GM19238 (cell line): Measurements from ENCODE around the gene FITM2.
"Not testable (repeated sequence)": the region's sequence is repeated elsewhere in the genome, so short reads cannot be mapped to it uniquely, and the experiment has no call there.

ENCODE experiments used
- DNase-seq: peaks from one replicate; pipeline ENCODE4 v3.0.0; 2011; ENCODE audit warnings: low spot score; ENCODE audit not compliant: insufficient read length

The FITM2 gene, protein sequence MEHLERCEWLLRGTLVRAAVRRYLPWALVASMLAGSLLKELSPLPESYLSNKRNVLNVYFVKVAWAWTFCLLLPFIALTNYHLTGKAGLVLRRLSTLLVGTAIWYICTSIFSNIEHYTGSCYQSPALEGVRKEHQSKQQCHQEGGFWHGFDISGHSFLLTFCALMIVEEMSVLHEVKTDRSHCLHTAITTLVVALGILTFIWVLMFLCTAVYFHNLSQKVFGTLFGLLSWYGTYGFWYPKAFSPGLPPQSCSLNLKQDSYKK

DNA sequence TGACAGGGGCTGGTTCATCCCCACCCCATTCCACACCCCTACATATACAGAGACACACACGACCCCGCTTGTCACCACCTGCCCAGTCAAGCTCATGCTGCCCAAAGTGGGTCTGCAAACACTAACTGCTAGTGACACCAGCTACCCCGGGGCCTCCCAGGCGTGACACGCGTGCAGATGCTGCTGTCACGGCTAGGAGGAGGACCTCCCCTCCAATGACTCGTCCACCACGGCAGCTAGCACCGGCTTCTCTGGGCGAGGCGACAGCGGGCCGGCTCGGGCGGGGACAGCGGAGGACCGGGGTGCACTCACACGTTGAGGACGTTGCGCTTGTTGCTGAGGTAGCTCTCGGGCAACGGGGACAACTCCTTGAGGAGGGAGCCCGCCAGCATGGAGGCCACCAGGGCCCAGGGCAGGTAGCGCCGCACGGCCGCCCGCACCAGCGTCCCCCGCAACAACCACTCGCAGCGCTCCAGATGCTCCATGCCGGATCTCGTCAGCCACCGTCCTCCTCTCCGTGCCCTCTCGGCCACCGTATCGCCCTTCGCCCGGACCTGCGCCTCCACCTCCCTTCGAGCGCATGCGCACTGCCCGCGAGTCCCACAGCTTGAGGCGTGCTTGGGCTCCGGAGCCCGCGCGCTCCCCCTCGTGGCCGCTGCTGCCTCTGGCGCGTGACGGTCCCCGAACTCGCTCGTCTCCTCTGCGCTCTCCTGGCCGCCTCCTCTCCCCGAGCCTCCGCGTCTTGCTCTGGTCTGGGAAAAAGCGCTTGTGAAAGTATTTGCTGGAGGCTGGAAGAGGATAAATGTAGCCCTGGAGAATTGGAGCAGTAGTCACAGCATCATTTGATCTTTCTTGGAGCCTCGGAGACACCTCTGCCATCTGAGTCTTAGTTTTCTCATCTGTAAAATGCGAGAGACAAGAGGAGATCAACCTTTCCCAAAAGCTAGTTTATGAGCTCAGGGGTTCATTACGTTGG is at the start of gene FITM2:
Gene FITM2, minus strand, starts transcription at position 539 of the 976 bp plus-strand sequence. Its CDS starts 54 bp downstream, at position 485.
- DNase-seq = peak; percentile 98

DNA sequence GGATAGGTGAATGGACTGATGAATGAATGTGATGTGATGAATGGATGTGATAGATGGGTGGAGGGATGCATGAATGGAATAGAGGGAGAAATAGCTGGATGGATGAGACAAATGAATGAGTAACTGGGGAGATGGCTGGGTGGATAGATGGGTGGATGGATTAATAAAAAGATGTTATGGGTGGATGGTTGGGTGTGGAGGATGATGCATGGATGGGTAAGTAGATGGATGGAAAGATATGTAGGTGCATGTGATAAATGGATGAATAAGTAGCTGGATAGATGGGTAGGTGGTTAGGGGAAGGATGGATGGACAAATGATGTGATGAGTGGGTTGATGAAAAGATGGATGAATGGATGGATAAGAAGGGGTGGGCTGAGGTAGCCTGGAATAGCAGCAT is 49.2 kb upstream of the FITM2 start:
- no peak for DNase-seq

DNA sequence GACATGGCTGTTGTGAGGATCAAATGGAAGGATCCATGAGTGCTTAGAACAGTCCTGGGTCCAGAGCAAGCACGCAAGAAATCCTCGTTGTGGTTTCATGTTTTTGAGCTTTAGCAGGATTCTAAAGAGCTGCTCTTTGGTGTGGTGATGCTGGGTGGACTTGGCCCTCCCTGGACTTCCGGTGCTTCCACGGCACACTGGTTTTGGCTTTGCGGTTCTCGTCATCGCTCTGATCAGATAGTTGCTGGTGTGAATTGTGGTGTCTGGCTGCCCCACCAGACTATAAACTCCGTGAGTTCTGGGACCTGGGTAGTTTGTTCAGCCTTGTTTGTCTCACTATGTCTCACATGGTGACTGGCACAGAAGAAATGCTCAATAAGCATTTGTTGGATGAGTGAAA is 47.8 kb upstream of the FITM2 start:
- no peak for DNase-seq

DNA sequence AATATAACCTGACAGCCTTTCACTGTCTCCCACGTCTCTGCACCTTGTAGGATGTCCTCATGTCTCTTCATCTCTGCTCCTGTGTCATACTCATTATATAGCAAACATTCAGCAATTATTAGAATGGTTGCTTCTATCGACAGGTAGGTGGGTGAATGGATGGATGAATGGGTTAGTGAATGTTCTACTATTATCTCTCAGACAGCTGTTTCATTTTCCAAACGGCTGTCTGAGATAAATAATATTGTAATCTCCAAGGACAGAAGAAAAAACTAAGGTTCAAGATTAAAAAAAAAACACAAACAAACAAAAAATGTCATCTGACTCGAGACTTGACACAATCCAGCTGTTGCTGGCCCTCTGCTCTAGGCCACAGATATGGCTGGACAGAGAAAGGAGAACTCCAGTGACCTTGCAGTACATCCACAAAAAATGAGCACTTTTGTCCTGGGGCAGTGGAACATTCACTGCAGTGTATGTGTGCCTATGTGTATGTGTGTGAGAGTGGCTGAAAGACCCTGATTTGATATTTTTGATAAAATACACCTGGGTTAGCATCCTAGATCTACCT is 46.6 kb upstream of the FITM2 start:
- no peak for DNase-seq

DNA sequence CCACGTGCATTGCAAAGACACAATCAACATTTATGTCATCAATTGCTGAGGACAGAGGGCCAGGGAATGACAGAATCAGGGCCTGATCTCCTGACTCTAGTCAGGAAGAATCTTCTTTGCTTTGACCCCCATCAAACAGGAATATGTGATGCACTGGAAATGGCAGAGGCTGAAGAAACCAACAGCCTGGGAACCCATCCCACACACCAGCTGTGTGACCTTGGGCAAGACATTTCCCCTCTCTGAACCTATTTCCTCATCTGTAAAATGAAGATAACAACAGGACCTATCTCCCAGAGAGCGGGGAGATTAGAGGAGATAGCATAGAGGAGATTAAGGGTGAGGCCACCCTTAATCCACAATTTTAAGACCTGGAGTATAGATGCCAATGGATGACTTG is 46.0 kb upstream of the FITM2 start:
- DNase-seq = no peak

DNA sequence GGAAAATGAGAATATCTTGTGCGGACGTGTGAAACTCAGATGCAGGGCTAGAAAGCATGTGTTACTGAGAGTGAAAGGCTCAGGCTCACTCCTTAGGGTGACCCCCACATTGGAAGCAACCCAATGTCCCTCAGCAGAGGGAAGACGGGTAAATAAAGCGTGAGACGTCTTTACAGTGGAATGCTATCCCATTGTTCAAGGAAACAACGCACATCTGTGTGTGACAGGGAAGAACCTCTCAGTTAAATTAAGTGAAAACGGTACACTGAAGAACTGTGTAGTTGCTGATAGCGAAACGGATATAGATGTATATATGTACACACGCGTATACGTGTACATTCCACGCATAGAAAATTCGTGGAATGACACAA is 45.3 kb upstream of the FITM2 start:
- no peak for DNase-seq

DNA sequence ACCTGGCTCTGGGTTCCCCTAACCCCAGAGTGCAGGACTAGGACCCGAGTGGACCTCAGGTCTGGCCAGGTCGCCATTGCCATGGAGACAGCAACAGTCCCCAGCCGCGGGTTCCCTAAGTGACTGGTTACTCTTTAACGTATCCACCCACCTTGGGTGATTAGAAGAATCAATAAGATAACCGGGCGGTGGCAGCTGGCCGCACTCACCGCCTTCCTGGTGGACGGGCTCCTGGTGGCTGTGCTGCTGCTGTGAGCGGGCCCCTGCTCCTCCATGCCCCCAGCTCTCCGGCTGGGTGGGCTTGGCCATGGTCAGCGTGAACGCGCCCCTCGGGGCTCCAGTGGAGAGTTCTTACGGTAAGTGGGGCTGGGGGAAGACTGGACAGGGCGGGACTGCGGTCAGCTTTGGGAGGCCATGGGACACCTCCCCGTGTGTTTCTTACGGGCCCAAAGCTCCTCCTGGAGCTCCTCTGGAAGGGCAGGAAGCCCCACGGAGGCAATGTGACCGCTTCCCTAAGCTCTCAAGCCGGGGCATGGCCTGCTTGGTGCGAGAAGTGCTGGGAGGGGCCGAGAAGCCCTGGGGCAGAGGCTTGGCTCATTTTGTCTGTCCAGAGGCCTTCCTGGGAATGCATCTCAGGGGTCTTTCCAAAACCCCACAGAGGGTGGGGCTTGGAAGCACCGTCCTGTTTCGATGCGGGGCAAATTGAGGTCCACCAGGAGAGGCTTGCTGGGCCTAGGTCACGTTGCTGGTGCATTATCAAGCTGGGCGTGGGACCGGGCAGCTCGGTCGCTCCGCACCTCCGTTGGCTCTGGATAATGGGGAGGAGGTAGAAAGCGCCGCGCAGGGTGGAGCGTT is 44.7 kb upstream of the FITM2 start, which contains the start of gene HNF4A:
Gene HNF4A, plus strand, starts transcription at position 202 of the 855 bp plus-strand sequence. Its CDS starts 106 bp downstream, at position 308.
- no peak for DNase-seq

DNA sequence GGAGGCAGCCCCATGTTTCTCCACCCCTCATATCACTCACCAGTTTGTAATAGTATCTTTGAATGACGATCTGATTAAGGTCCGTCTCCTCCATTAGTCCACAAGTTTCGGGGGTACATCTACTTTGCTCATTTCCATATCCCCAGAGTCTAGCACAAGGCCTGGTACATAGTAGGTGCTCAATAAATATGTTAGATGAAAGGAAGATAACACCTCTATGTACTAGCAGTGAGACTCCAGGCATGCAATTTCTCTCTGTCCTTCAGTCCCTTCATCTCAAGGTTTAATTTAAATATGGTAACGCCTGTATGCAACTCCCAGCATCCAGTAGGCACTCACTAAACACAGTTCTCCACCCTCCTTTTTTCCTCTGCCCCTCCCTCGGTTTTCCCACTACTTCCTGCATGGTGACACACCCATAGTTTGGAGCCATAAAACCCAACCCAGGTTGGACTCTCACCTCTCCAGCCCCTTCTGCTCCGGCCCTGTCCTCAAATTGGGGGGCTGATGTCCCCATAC is 44.0 kb upstream of the FITM2 start:
- no peak for DNase-seq

DNA sequence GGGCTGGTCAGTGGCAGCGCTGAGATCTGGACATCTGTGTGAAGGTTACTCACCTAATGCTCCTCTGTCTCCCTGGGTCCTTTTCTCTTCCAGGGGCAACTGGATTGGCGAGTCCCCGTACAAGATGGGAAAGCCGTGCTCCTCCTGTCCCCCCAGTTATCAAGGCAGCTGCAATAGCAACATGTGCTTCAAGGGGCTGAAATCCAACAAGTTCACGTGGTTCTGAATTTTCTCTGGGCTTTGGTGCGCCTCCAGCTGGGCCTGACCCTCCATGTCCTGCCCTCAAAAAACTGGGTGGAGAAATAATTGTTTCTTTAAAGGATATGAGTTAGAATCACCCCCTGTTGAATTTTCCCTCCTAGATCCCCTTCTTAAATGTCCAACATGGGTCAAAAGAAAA is 39.6 kb upstream of the FITM2 start:
- no peak for DNase-seq

DNA sequence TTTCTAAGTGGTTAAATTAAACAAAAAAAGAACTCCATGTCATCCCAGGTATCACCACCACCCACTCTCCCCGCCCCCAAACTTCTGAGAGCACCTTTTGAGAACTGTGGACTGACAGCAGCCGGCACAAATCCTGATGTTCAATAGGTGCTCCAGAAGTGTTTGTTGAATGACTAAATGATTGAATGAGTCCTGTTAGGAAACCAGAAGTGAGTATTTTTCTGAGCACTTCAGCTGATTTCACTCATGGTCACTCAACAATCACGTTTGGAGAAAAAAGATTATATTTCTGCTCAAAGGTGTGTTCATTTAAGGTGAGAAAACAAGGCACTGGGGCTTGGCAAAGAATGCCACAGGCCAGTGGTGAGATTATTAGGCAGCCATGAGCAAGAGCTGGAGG is 38.3 kb upstream of the FITM2 start:
- DNase-seq = no peak

DNA sequence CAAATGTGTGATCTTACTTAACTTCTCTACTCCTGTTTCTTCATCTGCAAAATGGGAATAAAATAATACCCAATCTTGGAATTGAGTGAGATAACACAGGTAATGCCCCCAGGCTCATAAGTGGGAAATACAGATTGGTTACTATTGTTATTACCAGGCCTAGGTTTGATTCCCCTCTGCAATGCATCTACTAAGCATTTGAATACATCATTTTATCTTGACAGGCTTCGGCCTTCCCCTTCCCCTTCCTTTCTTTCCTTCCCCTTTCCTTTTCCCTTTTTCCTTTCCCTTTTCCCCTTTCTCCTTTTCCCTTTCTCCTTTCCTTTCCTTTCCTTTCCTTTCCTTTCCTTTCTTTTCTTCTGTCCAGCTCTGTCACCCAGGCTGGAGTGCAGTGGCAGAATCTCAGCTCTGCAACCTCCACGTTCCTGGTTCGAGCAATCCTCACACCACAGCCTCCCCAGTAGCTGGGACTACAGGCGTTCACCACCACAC is 37.2 kb upstream of the FITM2 start:
- no peak for DNase-seq

DNA sequence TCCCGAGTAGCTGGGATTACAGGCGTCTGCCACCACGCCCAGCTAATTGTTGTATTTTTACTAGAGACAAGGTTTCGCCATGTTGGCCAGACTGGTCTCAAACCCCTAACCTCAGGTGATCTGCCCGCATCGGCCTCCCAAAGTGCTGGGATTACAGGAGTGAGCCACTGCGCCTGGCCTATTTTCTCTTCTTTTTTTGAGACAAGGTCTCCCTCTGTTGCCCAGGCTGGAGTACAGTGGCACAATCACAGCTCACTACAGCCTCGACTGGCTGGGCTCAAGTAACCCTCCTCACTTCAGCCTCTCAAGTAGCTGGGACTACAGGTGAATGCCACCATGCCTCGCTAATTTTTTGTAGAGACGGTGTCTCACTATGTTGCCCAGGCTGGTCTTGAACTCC is 34.9 kb upstream of the FITM2 start:
- DNase-seq = not testable (repeated sequence)

DNA sequence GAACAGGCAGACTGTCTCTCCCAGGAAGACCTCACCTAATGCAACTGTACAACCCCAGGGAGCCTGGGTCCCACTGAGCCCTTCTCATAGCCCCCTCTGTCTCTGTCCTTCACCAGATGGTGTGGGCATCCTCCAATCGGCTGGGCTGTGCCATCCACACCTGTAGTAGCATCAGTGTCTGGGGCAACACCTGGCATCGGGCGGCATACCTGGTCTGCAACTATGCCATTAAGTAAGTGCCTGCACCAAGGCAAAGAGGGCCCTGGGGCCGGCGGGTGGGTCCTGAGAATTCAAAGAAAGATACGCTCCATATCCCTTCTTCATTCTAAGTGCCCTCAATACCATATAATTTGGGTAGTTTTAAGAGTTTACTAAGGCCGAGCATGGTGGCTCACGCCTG is 34.1 kb upstream of the FITM2 start:
- DNase-seq = no peak

DNA sequence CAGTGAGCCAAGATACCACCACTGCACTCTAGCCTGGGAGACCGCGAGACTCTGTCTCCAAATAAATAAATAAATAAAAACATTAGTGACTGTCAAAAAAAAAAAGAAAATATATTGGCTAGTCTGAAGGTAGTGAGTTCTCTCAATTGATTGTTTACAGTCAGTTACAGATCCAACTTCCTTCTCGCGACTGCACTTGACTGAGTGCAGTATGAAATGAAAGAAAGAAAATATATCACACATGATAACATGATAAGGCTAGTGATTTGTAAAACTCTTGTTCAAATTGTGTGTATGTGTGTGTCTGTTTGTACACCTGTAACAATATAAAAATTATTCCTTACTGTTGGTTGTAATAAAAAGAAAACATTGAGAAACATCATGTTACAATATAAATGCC is 33.7 kb upstream of the FITM2 start:
- no peak for DNase-seq

DNA sequence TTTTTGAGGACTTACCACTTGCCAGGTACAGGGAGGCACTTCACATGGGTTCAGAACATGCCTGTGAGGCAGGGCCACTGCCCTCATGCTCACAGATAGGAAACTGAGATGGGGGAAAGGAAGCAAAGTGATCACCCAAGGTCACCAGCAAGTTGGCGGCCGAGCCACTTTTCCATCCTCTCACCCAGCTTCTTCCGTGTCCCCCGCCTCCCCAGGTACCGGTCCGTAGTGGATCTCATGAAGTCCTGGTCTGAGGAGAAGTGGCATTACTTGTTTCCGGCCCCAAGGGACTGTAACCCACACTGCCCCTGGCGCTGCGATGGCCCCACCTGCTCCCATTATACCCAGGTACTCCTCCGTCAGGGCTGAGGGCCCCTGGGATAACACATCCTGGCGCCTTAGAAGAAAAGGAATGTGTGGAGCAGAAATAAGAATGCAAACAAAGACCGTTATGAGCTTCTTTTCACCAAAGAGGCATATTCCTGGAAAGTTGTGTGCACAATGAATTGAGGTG is 32.2 kb upstream of the FITM2 start:
- no peak for DNase-seq

DNA sequence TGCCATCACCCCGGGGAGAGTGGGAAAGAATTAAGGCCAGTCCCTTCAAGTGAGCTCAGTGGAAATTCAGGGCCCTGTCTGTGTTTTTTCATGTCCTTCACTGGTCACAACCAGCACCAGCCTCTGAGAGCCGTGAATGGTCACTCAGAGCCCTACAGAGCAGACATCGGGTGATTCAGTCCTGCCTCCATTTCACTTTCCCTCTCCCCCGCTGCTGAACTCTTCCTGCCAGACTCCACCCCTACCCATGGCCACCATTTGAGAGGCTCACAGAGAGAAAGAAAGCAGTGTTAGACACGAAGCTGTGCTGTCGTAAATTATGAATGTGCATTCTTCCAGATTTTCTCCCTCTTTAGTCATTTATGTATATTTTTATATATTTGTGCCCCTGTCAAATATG is 31.2 kb upstream of the FITM2 start:
- DNase-seq = no peak

DNA sequence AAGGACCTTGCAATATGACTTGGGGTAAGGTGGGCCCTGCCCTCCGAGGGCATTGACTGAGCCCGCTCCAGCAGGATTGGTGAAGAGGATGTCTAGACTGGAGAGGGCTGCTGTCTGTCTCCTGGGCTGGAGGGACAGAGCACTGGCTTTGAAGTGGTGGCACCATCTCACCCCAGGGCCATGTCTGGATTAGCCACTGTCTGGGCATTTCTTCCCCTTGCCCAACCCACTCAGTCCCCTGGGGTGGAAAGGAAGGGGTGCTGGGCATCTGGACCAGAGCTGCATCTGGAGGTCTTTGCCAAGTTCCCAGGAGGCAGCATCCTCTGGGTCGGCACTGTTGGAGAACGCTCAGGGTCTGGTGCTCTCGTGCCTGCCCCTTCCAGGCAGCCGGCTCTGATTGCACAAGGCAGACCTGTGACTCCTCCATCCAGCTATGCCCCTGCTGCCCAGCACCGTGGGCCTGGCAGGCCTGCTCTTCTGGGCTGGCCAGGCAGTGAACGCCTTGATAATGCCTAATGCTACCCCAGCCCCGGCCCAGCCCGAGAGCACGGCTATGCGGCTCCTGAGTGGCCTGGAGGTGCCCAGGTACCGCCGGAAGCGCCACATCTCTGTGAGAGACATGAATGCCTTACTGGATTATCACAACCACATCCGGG is 25.9 kb upstream of the FITM2 start, which contains the start of gene R3HDML:
Gene R3HDML, plus strand, starts transcription at position 319 of the 656 bp plus-strand sequence. Its CDS starts 115 bp downstream, at position 434.
- DNase-seq = no peak

DNA sequence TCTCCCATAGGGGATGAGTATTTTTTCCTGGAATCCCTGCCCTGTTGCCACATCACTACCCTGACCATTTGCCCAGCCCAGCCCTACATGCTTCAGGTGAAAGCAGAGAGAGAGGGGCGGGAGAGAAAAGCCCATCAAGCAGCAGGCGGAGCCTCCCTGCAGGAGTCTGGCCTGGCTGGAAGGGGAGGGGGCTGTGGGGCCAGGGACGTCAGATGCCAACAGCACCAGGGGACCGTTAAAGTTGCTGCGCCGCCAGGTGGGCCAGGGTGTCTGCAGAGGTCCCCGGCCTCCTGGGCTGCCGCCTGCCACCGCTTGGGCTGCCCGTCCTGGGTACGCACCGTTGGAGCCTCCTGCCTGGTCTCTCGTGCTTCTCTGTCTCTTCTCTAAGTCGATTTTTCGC is 25.1 kb upstream of the FITM2 start:
- no peak for DNase-seq

DNA sequence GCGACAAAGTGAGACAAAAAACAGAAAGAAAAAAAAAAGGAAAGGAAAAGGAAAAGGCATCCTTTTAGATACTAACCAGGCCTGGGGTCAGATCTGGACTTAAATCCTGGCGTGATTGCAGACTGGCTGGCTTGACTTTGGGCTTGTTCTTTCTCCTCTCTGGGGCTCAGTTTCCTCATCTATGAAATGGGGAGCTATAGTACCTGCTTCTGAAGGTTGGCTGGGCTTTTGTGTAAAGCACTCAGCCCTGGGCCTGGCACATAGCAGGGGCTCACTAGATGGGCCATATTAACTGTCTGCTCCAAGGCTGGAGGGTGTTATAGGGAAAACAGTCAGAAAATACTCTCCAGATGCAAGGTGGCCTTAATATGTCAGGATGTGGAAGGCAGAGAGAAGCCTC is 24.7 kb upstream of the FITM2 start:
- no peak for DNase-seq

DNA sequence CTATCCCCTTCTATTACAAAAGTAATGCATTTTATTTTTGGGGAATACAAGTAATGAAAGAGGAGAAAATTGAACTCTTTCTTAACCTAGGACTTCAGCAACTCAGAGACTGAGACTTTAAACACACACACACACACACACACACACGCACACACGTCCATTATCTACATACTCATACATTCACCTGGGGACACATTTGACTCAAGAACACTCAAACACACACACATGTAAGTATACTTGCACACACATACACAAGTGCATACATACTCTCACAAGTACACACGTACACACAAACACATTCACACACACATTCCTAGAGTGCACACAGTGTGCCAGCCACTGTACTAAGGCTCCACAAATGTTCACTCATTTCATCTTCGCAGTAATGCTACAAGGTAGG is 23.7 kb upstream of the FITM2 start:
- DNase-seq = no peak
